SHP77 treated with DMSO at 0.1 percent for 48 hours (cell line): ENCODE measurements around the gene LEMD3.
"Not testable (repeated sequence)": the region's sequence is repeated elsewhere in the genome, so short reads cannot be mapped to it uniquely, and the experiment has no call there.

Experiments
- DNase-seq: peaks from one replicate; lab custom pipeline; 2025; lab: John Stamatoyannopoulos, UW

Gene LEMD3

GRCh38 chr12:65279369-65280112 lies 110.2 kb downstream of the LEMD3 start:
- no peak for DNase-seq

DNA sequence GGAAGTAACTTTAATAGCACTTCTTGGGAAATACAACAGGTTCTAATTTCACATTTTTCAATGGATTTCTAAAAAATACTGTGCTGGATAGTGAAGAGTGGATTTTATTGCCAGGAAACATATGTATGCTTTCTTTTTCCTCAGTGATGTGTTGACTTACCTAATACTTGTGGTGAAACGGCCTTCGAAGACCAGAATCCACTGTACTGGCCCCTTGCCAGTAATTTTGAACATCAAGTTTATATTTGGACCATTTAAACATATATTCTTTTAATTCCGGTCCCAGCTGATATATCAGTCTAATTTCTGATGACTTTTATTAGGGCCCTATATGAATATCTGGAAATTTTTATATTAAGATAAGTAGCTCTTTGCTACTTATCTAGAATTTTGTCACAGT lies 110.9 kb downstream of the LEMD3 start:
- no peak for DNase-seq

DNA sequence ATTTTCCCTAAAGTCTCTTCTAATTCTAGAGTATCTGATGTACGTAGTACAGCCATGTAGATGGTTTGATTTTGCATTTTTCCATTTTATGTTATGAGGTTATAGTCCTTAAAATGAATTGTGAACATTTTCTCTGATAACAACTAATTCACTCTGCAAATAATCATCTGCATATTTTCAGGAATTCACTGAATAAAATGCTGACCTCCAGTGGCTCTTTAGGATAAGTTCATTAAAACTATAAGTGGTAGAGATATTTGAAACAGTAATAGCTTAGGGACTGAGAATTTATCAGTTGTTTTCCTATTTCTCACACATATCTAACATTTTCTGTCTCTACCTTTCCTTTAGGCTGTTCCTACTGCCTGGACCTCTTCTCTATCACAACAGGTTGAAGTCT lies 113.5 kb downstream of the LEMD3 start:
- DNase-seq, result no peak

DNA sequence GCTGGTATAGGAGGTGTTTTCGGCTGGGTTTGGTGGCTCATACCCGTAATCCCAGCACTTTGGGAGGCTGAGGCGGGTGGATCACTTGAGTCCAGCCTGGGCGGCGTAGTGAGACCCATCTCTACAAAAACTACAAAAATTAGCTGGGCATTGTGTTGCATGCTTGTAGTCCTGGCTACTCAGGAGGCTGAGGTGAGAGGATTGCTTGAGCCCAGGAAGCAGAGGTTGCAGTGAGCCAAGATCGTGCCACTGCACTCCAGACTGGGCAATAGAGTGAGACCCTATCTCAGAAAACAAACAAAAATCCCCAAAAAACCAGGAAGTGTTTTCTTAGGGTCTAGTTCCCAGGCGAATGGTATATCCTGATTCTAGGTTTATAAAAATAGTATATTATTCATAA lies 116.1 kb downstream of the LEMD3 start:
- not testable (repeated sequence) for DNase-seq

DNA sequence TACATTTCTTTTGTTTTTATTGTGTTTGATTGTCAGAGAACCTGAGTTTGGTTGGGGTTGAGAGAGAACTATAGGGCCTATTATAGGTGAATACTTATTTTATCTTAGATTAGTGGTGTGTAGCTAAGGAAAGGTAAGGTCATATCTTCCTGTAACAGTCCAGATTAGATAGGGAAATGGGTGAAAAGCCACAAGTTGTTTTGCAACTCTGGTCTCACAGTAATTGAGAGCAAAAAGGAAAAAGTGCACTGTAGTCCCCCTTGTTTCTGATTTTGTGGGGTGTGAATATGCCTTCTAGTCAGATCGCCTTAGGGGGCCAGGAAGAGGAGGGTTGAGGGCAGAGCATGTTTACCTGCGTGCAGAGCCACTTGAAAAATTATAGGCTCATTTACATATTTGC lies 118.0 kb downstream of the LEMD3 start:
- no peak for DNase-seq

DNA sequence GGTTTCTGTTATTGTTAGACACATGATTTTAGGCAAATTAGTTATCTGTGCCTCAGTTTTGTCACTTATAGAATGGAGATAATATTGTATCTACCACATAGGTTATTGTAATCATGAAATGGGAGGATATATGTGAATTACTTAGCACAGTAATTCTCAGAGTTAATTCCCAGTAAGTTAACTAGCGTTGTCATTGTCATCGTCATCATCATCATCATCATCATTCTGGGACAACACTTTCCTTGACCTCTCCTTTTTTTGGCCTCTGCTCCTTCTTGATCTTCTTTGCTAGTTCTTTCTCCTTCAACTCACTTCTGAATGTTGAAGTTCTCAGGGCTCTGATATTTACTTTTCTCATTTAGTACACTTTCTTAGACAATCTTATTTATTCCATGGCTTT lies 122.9 kb downstream of the LEMD3 start:
- no peak for DNase-seq

DNA sequence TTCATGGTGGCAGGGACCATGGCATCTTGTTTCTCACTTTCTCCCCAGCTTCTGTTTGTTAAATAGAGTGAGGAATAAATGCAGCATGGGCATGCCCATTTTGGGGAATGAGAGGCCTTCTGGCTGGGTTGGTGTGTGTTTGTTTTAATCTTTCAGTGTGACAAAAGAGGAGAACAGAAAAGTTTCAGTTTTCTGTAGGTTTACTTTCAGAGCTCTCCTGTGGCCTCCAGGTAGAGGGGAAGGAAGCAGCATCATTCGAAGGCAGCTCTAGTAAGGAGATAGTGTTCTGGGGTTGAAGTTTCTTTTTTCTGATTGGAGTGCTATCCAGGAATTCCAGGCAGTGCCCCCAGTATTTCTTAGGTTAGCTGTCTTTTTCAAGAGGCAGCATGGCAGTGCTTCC lies 124.4 kb downstream of the LEMD3 start:
- DNase-seq, result no peak

DNA sequence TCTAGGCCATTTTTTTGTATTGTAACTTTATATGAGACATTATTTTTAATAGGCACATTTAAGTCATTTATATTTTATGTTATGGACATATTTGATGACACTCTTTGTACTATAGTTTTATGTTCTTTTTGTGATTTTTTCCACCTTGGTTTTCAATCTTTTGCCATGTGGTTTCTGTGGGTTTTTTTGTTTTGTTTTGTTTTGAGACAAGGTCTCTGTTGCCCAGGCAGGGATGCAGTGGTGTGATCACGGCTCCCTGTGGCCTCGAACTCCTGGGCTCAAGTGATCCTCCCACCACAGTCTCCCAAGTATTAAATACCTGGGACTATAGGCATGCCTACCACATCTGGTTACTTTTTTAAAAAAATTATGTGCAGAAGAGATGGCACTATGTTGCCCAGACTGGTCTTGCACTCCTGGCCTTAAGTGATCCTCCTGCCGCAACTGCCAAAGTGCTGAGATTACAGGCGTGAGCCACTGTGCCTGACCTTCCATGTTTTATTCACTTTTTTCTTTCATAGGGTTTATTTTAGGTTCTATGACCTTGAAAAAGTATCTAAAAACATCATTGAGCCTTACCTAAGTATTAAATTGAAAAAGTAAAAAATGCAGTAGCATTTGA lies 125.4 kb downstream of the LEMD3 start:
- no peak for DNase-seq

- DNase-seq, result no peak
Observed at GRCh38 chr12:65296508-65297265, 127.3 kb downstream of the LEMD3 start.
